Measurements from ENCODE around the gene ZNRF2.

ZNRF2 gene

DNA sequence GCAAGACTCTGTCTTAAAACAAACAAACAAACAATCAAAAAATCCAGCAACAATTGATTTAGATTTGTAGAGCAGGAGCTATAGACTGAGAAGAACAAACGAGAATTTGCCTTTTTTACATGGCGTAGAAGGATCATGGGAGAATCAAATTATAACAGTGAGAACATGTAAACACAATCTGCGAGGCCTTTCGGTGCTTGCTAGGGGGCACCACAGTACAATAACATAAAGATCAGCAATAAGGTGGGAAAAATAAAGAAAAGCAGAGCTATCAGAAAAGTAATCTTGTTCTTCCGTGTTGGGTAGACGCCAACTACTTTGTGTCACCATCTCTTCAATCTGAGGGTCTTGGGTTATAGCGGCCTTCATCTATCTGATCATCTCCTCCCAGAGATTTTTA, 112.0 kb downstream of the ZNRF2 start:
- H3K27me3 ChIP-seq (ENCODE audit: insufficient read depth, low read depth, severe bottlenecking): no peaks in the 10 kb centered on the region
- H3K9me3 ChIP-seq (ENCODE audit: severe bottlenecking): no peaks in the 10 kb centered on the region
- no peak overlapping the region for H3K27ac ChIP-seq
- no peak for DNase-seq
- TF ChIP-seq CTCF (IDR thresholded peaks at IDR 0.05; ENCODE audit: low read depth, low read length): 0 out of 2 replicates have a peak, but pooled peaks have one; percentile 11
- no peaks in the 10 kb centered on the region for H3K36me3 ChIP-seq
- no peak overlapping the region for H3K4me3 ChIP-seq (ENCODE audit: low read depth, low read length)

GRCh38 chr7:30403477-30403876, 119.1 kb downstream of the ZNRF2 start:
- H3K9me3 ChIP-seq (ENCODE audit: severe bottlenecking): no peaks in the 10 kb centered on the region
- no peak overlapping the region for H3K4me3 ChIP-seq (ENCODE audit: low read depth, low read length)
- no peaks in the 10 kb centered on the region for H3K27me3 ChIP-seq (ENCODE audit: insufficient read depth, low read depth, severe bottlenecking)
- no peak for DNase-seq
- TF ChIP-seq CTCF (IDR thresholded peaks at IDR 0.05; ENCODE audit: low read depth, low read length): no peak
- peaks cover 4% of the 10 kb centered on the region for H3K36me3 ChIP-seq
- no peak overlapping the region for H3K27ac ChIP-seq

GRCh38 chr7:30405179-30405578, 120.8 kb downstream of the ZNRF2 start:
- H3K36me3 ChIP-seq: peaks cover 4% of the 10 kb centered on the region
- H3K4me3 ChIP-seq (ENCODE audit: low read depth, low read length): no peak overlapping the region
- no peak for DNase-seq
- no peak overlapping the region for H3K27ac ChIP-seq
- TF ChIP-seq CTCF (IDR thresholded peaks at IDR 0.05; ENCODE audit: low read depth, low read length): no peak
- no peaks in the 10 kb centered on the region for H3K9me3 ChIP-seq (ENCODE audit: severe bottlenecking)
- H3K27me3 ChIP-seq (ENCODE audit: insufficient read depth, low read depth, severe bottlenecking): no peaks in the 10 kb centered on the region

- Histone ChIP-seq H3K9me3 (ENCODE audit: severe bottlenecking) (no peaks in the 10 kb centered on the region), H3K27ac (no peak overlapping the region), H3K27me3 (ENCODE audit: insufficient read depth, low read depth, severe bottlenecking) (no peaks in the 10 kb centered on the region), H3K36me3 (peaks cover 4% of the 10 kb centered on the region), H3K4me3 (ENCODE audit: low read depth, low read length) (no peak overlapping the region)
- DNase-seq: no peak
- no peak for TF ChIP-seq CTCF (IDR thresholded peaks at IDR 0.05; ENCODE audit: low read depth, low read length)
Observed at GRCh38 chr7:30406664-30407425, 122.4 kb downstream of the ZNRF2 start.

DNA sequence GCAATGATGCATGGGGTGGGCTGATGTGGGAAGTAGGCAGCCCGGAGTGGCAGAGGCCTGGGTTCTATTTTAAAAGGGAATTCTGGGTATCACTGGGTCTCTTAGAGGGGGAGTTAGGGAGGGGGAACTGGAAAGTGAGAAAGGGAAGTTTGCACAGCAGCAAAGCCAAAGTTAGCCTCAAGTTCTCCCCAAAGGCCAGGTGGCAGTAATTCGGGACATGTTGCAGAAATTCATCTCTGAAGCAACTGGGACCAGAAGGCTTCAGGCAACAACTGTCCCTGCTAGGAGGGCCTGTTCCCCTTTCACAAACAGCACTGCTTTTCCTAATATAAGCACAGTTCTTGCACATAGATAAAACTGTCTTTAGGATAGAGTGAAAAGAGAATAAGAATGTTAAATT, 126.8 kb downstream of the ZNRF2 start:
- no peaks in the 10 kb centered on the region for H3K27me3 ChIP-seq (ENCODE audit: insufficient read depth, low read depth, severe bottlenecking)
- H3K4me3 ChIP-seq (ENCODE audit: low read depth, low read length): no peak overlapping the region
- no peaks in the 10 kb centered on the region for H3K36me3 ChIP-seq
- H3K27ac ChIP-seq: no peak overlapping the region
- no peak for TF ChIP-seq CTCF (IDR thresholded peaks at IDR 0.05; ENCODE audit: low read depth, low read length)
- no peaks in the 10 kb centered on the region for H3K9me3 ChIP-seq (ENCODE audit: severe bottlenecking)
- DNase-seq: no peak

DNA sequence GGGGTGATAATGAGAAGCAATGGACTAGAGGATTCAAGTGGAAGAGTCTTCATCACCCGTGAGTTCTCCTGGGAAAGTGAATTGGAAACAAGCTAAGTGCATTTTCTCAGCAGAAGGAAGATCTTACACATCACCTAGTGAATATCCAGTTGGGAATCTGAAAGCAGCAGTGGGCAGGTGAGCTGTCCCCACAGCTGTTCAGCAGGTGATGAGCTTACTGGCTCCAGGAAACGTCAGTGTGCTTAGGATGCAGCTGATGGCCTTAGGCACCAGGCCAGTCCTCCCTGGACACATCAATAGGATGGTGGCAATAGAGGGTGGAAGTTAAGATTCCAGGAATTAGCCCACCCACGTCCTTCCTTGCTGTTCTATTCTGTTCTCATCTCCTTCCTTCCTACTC, 127.5 kb downstream of the ZNRF2 start:
- H3K4me3 ChIP-seq (ENCODE audit: low read depth, low read length): no peak overlapping the region
- H3K9me3 ChIP-seq (ENCODE audit: severe bottlenecking): no peaks in the 10 kb centered on the region
- H3K27me3 ChIP-seq (ENCODE audit: insufficient read depth, low read depth, severe bottlenecking): no peaks in the 10 kb centered on the region
- no peak for DNase-seq
- no peak overlapping the region for H3K27ac ChIP-seq
- TF ChIP-seq CTCF (IDR thresholded peaks at IDR 0.05; ENCODE audit: low read depth, low read length): no peak
- no peaks in the 10 kb centered on the region for H3K36me3 ChIP-seq

Measured in WERI-Rb-1 (cell line).